Activated CD8-positive, alpha-beta memory T cell treated with anti-CD3 and anti-CD28 coated beads for 36 hours (primary cell): ENCODE measurements around the gene CCL19. TPM values are rescaled to one million over a fixed set of nuclear protein-coding genes. Genes with fewer than 3 reads are reported as not detected.
"Not testable (repeated sequence)": the region's sequence is repeated elsewhere in the genome, so short reads cannot be mapped to it uniquely, and the experiment has no call there.

ENCODE experiments used
- CTCF ChIA-PET: fragments of 350-600 bp; sonication (Branson Sonifier 250); formaldehyde crosslinking; loops from one replicate; lab custom pipeline; 2021; ENCODE audit warnings: antibody characterized with exemption; lab: Charles Lee
- POLR2A ChIA-PET: fragments of 350-600 bp; sonication (Branson Sonifier 250); formaldehyde crosslinking; loops from one replicate; lab custom pipeline; 2021; ENCODE audit warnings: antibody characterized with exemption; lab: Charles Lee
- total RNA-seq, 2 experiments: library from RNA; stranded (reverse); gene quantifications; one replicate each; pipeline ENCODE4 v1.2.3, GENCODE V29; 2021

Gene CCL19
- not detected for total RNA-seq

GRCh38 chr9:34690983-34691935 is at the start of gene CCL19:
Gene CCL19, minus strand, starts transcription at chr9:34691276. Its CDS starts 137 bp downstream, at chr9:34691139.
- ChIA-PET CTCF (interaction anchor here (1.8 to 2.8 kb wide), 2 partner anchors 10 to 16 kb away, joined by 4 to 8 read pairs; no protein-coding TSS in a partner anchor), POLR2A (no interaction called here)

DNA sequence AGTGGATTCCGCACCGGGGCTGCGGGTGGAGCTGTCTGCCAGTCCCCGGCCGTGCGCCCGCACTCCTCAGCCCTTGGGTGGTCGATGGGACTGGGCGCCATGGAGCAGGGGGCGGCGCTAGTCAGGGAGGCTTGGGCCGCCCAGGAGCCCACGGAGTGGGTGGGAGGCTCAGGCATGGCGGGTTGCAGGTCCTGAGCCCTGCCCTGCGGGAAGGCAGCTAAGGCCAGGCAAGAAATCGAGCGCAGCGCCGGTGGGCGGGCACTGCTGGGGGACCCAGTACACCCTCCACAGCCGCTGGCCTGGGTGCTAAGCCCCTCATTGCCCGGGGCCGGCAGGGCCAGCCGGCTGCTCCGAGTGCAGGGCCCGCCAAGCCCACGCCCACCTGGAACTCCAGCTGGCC is 49.1 kb upstream of the CCL19 start:
- CTCF ChIA-PET, POLR2A ChIA-PET: not testable (repeated sequence)

DNA sequence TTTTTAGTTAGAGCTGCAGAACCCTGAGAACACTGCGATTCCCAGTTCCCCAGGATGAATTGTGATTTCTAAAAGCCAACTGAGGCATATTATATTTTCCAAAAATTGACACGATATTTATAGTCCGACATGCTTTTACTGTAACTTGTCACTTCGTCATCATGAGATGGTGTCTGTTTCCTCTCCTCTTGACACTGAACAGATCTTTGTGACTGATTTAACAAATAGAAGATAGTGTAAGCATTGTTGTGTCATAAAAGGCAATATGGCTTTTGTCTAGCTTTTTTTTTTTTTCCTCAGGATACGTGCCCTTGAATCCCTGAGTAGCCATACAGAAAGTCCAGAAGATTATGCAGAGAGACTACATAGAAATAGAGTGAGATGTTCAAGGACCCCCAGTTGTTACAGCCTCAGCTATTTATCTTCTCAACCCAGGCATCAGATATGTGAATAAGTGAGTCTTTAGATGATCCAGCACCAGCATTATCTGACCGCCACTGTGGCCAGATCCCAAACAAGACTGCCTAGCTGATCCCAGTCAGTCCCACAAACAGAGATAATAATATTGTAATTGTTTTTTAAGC is 46.7 kb upstream of the CCL19 start:
- ChIA-PET POLR2A (no interaction called here), CTCF (interaction anchor here (0.7 kb wide), 1 partner anchor 139 kb away, joined by 3 read pairs; no protein-coding TSS in a partner anchor)

- ChIA-PET POLR2A (no interaction called here), CTCF (no interaction called here)
Observed at GRCh38 chr9:34734720-34735119, 43.6 kb upstream of the CCL19 start.

DNA sequence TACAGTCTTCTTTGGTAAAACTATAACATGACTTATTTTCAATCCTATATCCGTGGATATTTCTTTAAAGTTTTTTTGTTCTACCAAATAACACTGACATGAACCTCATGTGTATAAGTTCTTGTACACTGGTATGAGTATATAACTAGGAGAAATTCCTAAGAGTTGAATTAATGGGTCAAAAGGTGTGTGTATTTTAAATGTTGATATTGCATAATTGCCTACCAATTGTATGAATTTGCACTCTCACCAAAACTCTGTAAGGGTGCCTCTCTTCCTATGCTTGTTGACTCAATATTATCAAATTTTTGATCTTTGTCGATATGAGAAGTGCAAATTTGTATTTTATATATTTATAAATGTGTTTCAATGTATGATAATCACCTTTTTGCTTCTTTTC is 41.8 kb upstream of the CCL19 start:
- POLR2A ChIA-PET: no interaction called here

DNA sequence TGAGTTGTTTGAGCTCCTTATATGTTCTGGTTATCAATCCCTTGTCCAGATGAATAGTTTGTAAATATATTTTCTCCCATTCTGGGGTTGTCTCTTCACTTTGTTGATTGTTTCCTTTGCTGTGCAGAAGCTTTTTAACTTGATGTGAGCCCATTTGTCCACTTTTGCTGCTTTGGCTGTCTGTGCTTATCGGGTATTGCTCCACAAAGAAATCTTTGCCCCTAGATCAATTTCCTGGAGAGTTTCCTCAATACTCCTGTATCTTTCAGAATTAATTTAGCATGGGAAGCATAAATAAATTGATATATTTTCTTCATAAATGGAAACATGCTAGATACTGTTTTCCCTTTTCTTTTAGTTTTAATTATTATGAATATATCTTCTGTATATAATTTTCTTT is 41.4 kb upstream of the CCL19 start:
- POLR2A ChIA-PET: no interaction called here
- CTCF ChIA-PET: no interaction called here

More for the DNA sequence above, 41.8 kb upstream of the CCL19 start:
- CTCF ChIA-PET: interaction anchor here (0.7 kb wide), 1 partner anchor 338 kb away, joined by 3 read pairs; no protein-coding TSS in a partner anchor

DNA sequence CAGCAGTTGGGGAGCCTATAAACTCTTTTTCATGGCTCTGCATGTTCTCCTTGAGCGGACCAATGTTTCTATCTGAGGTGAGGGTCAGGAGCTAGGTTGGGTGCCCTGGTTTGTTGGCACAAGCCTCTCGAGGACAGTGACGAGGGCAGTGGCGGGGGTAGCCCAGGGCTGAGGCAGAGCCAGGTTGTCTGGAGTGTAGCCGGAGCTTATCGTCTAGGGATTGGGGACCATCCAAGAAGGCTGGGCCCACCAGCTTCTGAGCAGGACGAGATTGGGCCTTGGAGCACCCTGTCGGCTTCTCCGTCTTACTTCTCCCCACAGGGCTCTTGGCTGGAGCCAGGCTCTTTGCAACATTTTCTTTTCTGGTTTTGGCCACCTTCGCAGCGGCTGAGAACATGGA is 32.1 kb upstream of the CCL19 start:
- ChIA-PET CTCF (no interaction called here), POLR2A (interaction anchor here (0.6 kb wide), 1 partner anchor 30 kb away, joined by 8 read pairs; no protein-coding TSS in a partner anchor)

GRCh38 chr9:34719769-34720025 is 28.6 kb upstream of the CCL19 start:
- POLR2A ChIA-PET, CTCF ChIA-PET: not testable (repeated sequence)

GRCh38 chr9:34719021-34719768 is 28.1 kb upstream of the CCL19 start:
- POLR2A ChIA-PET: no interaction called here
- CTCF ChIA-PET: no interaction called here

DNA sequence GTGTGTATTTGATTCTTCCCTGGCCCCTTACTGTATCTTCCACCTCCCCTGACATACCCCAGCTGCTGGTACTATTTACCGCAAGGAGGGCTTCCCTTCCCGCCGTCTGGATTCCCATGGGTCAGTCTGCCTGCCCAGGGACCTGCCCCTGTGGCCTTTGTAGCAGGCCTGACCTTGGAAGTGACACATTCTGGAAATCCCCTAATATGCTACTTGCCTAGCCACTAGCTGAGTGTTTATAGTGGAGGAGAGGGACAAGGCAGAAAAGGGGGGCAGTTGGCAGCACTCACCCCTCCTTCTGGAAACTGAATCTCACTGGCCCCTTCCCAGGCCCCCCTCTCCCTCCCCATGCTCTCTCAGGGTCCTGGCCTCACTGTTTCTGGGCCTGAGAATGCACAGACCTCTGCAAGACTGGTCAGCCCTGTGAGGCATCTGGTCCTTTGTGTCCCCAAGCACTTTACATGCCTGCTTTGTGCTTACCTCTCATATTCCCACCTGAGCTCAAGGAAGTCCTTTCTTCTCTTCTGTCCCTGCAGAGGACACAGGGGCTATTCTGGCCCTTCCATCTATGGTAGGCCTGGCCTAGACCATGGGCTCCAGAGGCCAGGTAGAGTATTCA is 27.0 kb upstream of the CCL19 start:
- ChIA-PET POLR2A (no interaction called here), CTCF (no interaction called here)

DNA sequence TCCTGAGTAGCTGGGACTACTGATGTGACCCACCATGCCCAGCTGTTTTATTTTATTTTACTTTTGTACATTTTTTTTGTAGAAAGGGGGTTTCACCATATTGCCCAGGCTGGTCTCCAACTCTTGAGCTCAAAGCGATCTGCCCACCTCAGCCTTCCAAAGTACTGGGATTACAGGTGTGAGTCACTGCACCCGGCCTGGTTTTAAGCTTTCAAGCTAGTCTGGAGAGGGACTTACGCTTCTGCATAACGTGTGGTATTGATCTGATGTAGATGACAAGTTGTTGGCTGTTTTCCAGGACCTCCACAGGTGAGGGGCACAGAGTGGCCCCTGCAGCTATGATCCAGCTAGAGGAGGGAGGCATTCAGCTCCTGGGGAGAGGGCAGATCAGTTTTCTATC is 25.6 kb upstream of the CCL19 start:
- ChIA-PET CTCF (no interaction called here), POLR2A (no interaction called here)

DNA sequence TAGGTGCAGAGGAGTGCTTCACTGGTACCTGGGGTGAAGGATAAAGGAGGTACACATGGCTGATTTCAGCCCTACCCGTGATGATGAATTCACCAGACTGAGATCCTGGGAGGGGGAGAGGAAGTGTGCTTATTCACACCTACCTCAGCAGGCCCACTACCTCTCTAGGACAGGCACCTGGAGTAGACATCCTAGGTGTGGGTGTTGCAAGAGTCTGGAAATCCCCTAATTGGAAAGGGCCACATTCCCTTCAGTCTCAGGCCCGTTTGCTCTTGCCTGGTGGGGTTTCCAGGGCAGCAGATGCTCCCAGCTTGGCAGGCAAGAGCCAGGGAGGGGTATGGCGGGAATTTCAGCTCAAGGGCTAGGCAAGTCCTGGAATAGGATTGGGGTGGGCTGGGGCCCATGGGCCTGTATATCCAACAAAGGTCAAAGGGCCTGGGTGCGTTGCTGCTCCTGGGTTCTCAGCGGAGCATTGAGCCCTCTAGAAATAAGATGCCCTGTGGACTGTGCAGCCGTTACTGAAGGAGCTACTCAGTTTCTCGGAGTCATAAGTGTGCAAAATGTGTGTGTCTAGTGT is 24.7 kb upstream of the CCL19 start:
- POLR2A ChIA-PET: no interaction called here

DNA sequence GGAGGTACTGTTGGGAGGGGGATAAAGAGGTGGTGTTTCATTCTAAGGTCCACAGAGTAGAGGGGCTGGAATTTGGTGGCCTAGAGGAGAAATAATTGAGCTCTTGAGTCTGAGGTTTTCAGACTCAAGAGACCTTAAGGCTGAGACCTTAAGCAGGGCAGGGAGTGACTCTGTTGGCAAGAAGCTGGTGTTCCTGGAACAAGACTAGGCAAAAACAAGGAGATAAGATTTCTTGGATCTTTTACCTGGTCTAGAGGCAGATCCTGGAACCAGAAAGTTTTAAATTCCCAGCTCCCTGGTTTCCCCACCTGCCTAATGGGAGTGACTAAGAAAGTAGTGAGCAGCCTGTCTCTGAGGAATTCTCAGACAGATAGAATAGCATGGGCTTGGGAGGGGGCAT is 22.9 kb upstream of the CCL19 start:
- CTCF ChIA-PET: interaction anchor here (1.1 to 1.9 kb wide), 2 partner anchors 12 to 14 kb away, joined by 3 to 7 read pairs; no protein-coding TSS in a partner anchor
- POLR2A ChIA-PET: no interaction called here

More for the DNA sequence above, 24.7 kb upstream of the CCL19 start:
- CTCF ChIA-PET: no interaction called here

- ChIA-PET CTCF (interaction anchor here (1.2 kb wide), 1 partner anchor 10 kb away, joined by 3 read pairs; no protein-coding TSS in a partner anchor), POLR2A (no interaction called here)
Observed at GRCh38 chr9:34712140-34712539, 21.1 kb upstream of the CCL19 start.

DNA sequence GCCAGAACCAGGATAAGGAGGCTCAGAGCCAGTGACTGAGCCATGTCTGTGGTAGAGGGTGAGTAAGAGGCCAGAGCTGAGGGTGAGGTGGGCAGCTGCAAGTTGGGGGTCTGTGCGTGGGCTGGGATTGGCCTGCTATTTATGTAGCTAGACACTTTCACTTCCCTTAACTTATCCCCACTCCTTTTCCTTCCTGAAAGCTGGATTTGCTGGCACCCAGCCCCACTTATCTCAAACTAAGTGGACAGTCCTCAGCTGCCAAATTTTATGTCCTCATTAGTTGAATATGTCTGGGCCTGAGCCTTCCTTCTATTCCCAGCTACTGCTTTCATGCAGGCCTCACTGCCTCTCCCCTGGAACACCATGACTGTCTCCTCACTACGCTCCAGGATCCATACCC is 18.9 kb upstream of the CCL19 start, which contains the start of gene CCL21:
Gene CCL21 (minus strand): TSS at position 114 of the 400 bp plus-strand sequence. CDS start 70 bp downstream, at position 44.
- ChIA-PET CTCF (interaction anchor here (1.2 kb wide), 1 partner anchor 9 kb away, joined by 4 read pairs; no protein-coding TSS in a partner anchor), POLR2A (no interaction called here)

DNA sequence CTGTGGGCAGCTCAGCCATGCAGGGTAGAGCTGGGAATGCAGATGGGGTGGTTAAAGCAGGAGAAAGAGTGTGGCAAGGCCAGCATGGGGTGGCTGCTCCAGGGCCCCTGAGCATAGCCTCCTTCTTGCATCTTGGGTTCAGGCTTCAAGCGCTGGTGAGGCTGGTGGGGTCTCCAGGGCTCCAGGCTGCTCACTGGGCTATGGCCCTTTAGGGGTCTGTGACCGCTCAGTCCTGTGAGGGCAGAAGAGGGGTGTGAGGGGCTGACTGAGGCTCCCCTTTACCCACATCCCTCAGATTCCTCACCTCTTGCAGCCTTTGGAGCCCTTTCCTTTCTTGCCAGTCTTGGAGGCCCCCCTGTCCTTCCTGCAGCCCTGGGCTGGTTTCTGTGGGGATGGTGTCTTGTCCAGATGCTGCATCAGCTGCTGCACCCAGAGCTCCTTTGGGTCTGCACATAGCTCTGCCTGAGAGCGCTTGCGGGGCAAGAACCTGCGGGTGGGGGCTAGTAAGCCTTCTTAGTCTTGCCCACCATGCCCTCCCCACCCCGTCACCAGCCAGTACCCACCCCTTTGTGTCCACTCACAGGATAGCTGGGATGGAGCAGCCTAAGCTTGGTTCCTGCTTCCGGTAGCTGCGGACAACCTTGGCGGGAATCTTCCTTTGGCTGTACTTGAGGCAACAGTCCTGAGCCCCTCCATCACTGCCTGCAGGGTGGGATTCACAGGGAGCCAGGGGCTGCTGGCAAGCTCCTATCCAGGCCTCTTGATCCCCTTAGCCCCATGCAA is 18.3 kb upstream of the CCL19 start:
- POLR2A ChIA-PET: no interaction called here

GRCh38 chr9:34707130-34707529 is 16.1 kb upstream of the CCL19 start:
- POLR2A ChIA-PET: no interaction called here
- CTCF ChIA-PET: no interaction called here

More for the DNA sequence above, 18.3 kb upstream of the CCL19 start:
- CTCF ChIA-PET: interaction anchor here (1.2 kb wide), 1 partner anchor 8 kb away, joined by 4 read pairs; no protein-coding TSS in a partner anchor
